ENCODE measurements around the gene CEP104. TPM values are rescaled to one million over a fixed set of nuclear protein-coding genes. Genes with fewer than 3 reads are reported as not detected.

CEP104 gene
- polyA plus RNA-seq, 1 donor (not counting 4 experiments of a cell fraction or from before 2014, with no cell fraction given) = 35.7 TPM

DNA sequence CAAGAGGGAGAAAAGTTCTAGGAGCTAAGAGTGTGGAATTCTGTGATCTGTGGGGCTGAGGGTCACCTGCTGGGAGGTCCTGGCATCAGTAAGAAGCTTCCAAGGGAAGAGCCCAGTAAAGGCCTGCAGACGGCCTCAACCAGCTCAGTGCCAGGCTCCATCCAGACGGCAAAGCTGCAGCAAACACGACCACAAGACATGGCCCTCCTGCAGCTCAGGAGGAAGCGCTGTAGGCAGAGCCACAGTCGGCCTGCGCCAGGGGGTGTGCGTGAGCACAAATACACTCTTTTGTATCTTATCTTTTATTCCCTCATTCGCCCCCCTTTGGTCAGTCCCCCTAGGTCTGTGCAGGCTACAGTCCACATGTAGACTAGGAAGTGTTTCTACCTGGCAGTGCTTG lies 29.7 kb upstream of the CEP104 start:
- Histone ChIP-seq H3K36me3 (ENCODE audit: control insufficient read depth in 2 of 2, extremely low read depth in 1 of 2, insufficient read depth in 2 of 2, low read length in 2 of 2) (peaks cover 22 to 23% of the 10 kb centered on the region in 2 experiments), H3K4me1 (ENCODE audit: control insufficient read depth, extremely low read depth, insufficient read depth, low read length) (no peaks in the 10 kb centered on the region), H3K9me3 (ENCODE audit: control insufficient read depth, low read depth, low read length) (no peaks in the 10 kb centered on the region), H3K4me2 (ENCODE audit: control insufficient read depth, extremely low read depth, insufficient read depth, low read depth, low read length) (no peak overlapping the region), H3K9ac (ENCODE audit: control insufficient read depth, extremely low read depth, insufficient read depth, low read length) (no peak overlapping the region), H4K20me1 (ENCODE audit: control insufficient read depth, extremely low read depth, insufficient read depth, low read length) (no peaks in the 10 kb centered on the region), H2AFZ (ENCODE audit: control insufficient read depth, low read length) (no peak overlapping the region), H3K27ac (ENCODE audit: control insufficient read depth, insufficient read depth, low read length) (no peak overlapping the region), H3K79me2 (ENCODE audit: control insufficient read depth, insufficient read depth, low read length) (peaks cover 2% of the 10 kb centered on the region), H3K9me1 (ENCODE audit: control insufficient read depth, extremely low read depth, insufficient read depth, low read length) (no peaks in the 10 kb centered on the region), H3K27me3 (ENCODE audit: control insufficient read depth, extremely low read depth, insufficient read depth, low read length) (no peaks in the 10 kb centered on the region), H3K4me3 (ENCODE audit: control insufficient read depth in 2 of 3, extremely low read depth in 1 of 3, insufficient read depth in 2 of 3, low read depth in 1 of 3, low read length in 3 of 3) (no peak overlapping the region)
- TF ChIP-seq CTCF (optimal IDR thresholded peaks at IDR 0.05 in 1 of 3, IDR thresholded peaks at IDR 0.05 in 1 of 3, conservative IDR thresholded peaks at IDR 0.05 in 1 of 3; ENCODE audit: extremely low read depth in 1 of 3, insufficient read depth in 2 of 3, low read length in 3 of 3) (no peak), EZH2 (IDR thresholded peaks at IDR 0.05; ENCODE audit: low read length) (no peak)
- FAIRE-seq (no peak), DNase-seq (ENCODE audit: low read depth, low spot score) (no peak)
- dilution Hi-C loops (cut with MboI; ENCODE audit: extremely low pct_ligation_motif_present, low sequenced_read_pairs) = no loop called here

DNA sequence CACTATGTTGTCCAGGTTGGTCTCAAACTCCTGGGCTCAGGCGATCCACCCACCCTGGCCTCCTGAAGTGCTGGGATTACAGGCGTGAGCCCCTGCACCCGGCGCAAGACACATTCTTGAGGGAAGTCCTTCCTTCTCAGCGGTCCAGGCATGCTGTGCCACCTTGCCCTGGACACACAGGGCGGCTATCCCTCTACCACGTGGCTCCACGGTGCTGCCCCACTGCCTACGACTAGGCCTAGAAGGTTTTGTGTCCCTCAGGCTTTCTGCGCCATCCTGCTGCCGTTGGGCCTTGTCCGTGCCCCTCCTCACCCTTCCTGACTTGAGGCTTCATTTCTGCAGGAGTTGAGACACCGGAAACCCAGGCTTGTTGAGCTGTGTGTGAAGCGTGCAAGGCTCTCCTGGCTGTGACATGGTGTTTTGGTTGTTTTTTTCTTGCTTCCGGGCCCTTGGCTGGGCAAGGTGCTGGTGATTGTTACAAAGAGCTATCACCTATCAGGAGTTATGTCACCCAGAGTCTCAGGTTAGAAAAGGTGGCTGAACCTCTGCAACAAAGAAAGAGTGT lies 29.2 kb upstream of the CEP104 start:
- Histone ChIP-seq H3K4me3 (ENCODE audit: control insufficient read depth in 2 of 3, extremely low read depth in 1 of 3, insufficient read depth in 2 of 3, low read depth in 1 of 3, low read length in 3 of 3) (no peak overlapping the region), H3K9ac (ENCODE audit: control insufficient read depth, extremely low read depth, insufficient read depth, low read length) (no peak overlapping the region), H3K4me2 (ENCODE audit: control insufficient read depth, extremely low read depth, insufficient read depth, low read depth, low read length) (no peak overlapping the region), H4K20me1 (ENCODE audit: control insufficient read depth, extremely low read depth, insufficient read depth, low read length) (no peaks in the 10 kb centered on the region), H3K4me1 (ENCODE audit: control insufficient read depth, extremely low read depth, insufficient read depth, low read length) (no peaks in the 10 kb centered on the region), H3K36me3 (ENCODE audit: control insufficient read depth in 2 of 2, extremely low read depth in 1 of 2, insufficient read depth in 2 of 2, low read length in 2 of 2) (peaks cover 18% of the 10 kb centered on the region in 2 experiments), H3K27ac (ENCODE audit: control insufficient read depth, insufficient read depth, low read length) (no peak overlapping the region), H3K9me3 (ENCODE audit: control insufficient read depth, low read depth, low read length) (no peaks in the 10 kb centered on the region), H3K9me1 (ENCODE audit: control insufficient read depth, extremely low read depth, insufficient read depth, low read length) (no peaks in the 10 kb centered on the region), H3K27me3 (ENCODE audit: control insufficient read depth, extremely low read depth, insufficient read depth, low read length) (no peaks in the 10 kb centered on the region), H2AFZ (ENCODE audit: control insufficient read depth, low read length) (no peak overlapping the region), H3K79me2 (ENCODE audit: control insufficient read depth, insufficient read depth, low read length) (no peaks in the 10 kb centered on the region)
- DNase-seq (ENCODE audit: low read depth, low spot score) (no peak), FAIRE-seq (no peak)
- TF ChIP-seq EZH2 (IDR thresholded peaks at IDR 0.05; ENCODE audit: low read length) = no peak
- no peak for TF ChIP-seq CTCF (optimal IDR thresholded peaks at IDR 0.05 in 1 of 3, IDR thresholded peaks at IDR 0.05 in 1 of 3, conservative IDR thresholded peaks at IDR 0.05 in 1 of 3; ENCODE audit: extremely low read depth in 1 of 3, insufficient read depth in 2 of 3, low read length in 3 of 3)
- dilution Hi-C loops (cut with MboI; ENCODE audit: extremely low pct_ligation_motif_present, low sequenced_read_pairs) = no loop called here

Measured in keratinocyte (primary cell).